Stomach (tissue), 9 donors: Measurements from ENCODE around the gene EXOC3L2. TPM values are rescaled to one million over a fixed set of nuclear protein-coding genes. Genes with fewer than 3 reads are reported as not detected.

Experiments
- DNase-seq, 2 donors: peaks; one replicate each; pipeline versions ENCODE4 v3.0.0 to v3.0.0-alpha.2; 2013 to 2019
- H3K27ac ChIP-seq, 5 donors: fragments of 200-600 bp in 4 of 5; sonication (generic) in 4 of 5; one replicate each; pipeline ENCODE4 v1.5.1; 2013 to 2019; ENCODE audit warnings: mild to moderate bottlenecking in 1 of 5, moderate library complexity in 1 of 5
- H3K27me3 ChIP-seq, 3 donors: fragments of 200-600 bp; sonication (generic); one replicate each; pipeline ENCODE4 v1.5.1; 2017 to 2019; ENCODE audit warnings: mixed run types in 1 of 3
- H3K36me3 ChIP-seq, 4 donors: fragments of 200-600 bp; sonication (generic); 1 replicate in 3 of 4; 2 replicates in 1 of 4; pipeline ENCODE4 v1.5.1; 2016 to 2019
- H3K4me1 ChIP-seq, 4 donors: fragments of 200-600 bp; sonication (generic); one replicate each; pipeline ENCODE4 v1.5.1; 2016 to 2019
- H3K4me3 ChIP-seq, 4 donors: fragments of 200-600 bp; sonication (generic) in 3 of 4; one replicate each; pipeline ENCODE4 v1.5.1; 2016 to 2019; ENCODE audit warnings: mild to moderate bottlenecking in 1 of 4
- H3K9me3 ChIP-seq, 4 donors: fragments of 200-600 bp; sonication (generic); one replicate each; pipeline ENCODE4 v1.5.1; 2016 to 2019
- CTCF ChIP-seq, 7 experiments: fragments of 450-650 bp in 4 of 7; fragments of 200-600 bp in 3 of 7; sonication (generic) in 3 of 7; IDR thresholded peaks; one replicate each; pipeline ENCODE4 v1.5.1; 2016 to 2019; ENCODE audit warnings: antibody characterized with exemption in 7 of 7, control low read depth in 2 of 7, mild to moderate bottlenecking in 1 of 7
- EP300 ChIP-seq: sonication (generic); formaldehyde crosslinking; IDR thresholded peaks from one replicate; pipeline ENCODE4 v1.6.1; 2017; ENCODE audit warnings: antibody characterized with exemption
- POLR2A ChIP-seq, 4 donors: fragments of 450-650 bp; IDR thresholded peaks; one replicate each; pipeline ENCODE4 v1.6.1; 2016; ENCODE audit warnings: antibody characterized with exemption in 4 of 4, control low read depth in 2 of 4, mild to moderate bottlenecking in 1 of 4, moderate library complexity in 1 of 4
- POLR2AphosphoS5 ChIP-seq, 3 donors: sonication (generic); formaldehyde crosslinking; IDR thresholded peaks; one replicate each; pipeline ENCODE4 v1.6.1; 2016; ENCODE audit warnings: antibody characterized with exemption in 3 of 3
- WGBS, 5 donors: extraction: QIAGEN DNeasy Blood & Tissue Kit in 3 of 5; methylation state at CpG; one replicate each; pipeline versions ENCODE4 v1.1.5 to v1.1.7; 2013 to 2018; 5-methylcytosine and 5-hydroxymethylcytosine counted together
- intact Hi-C: fragments of 100-400 bp; cut with DNase I; formaldehyde crosslinking; loops from one replicate; pipeline ENCODE4 v1.15.1; 2023; ENCODE audit warnings: low total_unique reads
- polyA plus RNA-seq, 3 donors: library from polyadenylated mRNA; stranded (reverse); fragments of 200-250 nt; gene quantifications; one replicate each; pipeline ENCODE4 v1.2.3, GENCODE V29; 2013
- total RNA-seq, 5 donors: library from RNA; depleted of rRNA; stranded (reverse); fragments of >200 nt; gene quantifications; one replicate each; pipeline versions ENCODE4 v1.1.0 to v1.2.3, GENCODE V29; 2014 to 2016
- donor health status: healthy with polysubstance abuse.
- donor health status: Bipolar disorder and iron deficiency.
- donor health status: healthy.

Gene EXOC3L2
- total and polyA plus RNA-seq, 8 donors, result 0.72 to 20.6 (median 1.3) TPM; not detected in 1

GRCh38 chr19:45255611-45256157 lies 10.5 kb upstream of the EXOC3L2 start:
- no peak overlapping the region for H3K27ac ChIP-seq
- DNase-seq, result no peak
- intact Hi-C loops, result no loop called here
- H3K36me3 ChIP-seq, result peaks cover 0 to 16% (median 13%) of the 10 kb centered on the region in 4 donors
- H3K4me3 ChIP-seq, result no peak overlapping the region
- no peaks in the 10 kb centered on the region for H3K27me3 ChIP-seq
- TF ChIP-seq CTCF (IDR thresholded peaks at IDR 0.05) (no peak), EP300 (no peak), POLR2AphosphoS5 (IDR thresholded peaks at IDR 0.05) (no peak), POLR2A (IDR thresholded peaks at IDR 0.05) (no peak)
- H3K9me3 ChIP-seq, result no peaks in the 10 kb centered on the region
- peaks cover 25 to 35% (median 32%) of the 10 kb centered on the region in 4 donors for H3K4me1 ChIP-seq
- 86 to 92% (median 88%) methylated on average over 9 of the region's 9 CpGs for WGBS, 5 donors

DNA sequence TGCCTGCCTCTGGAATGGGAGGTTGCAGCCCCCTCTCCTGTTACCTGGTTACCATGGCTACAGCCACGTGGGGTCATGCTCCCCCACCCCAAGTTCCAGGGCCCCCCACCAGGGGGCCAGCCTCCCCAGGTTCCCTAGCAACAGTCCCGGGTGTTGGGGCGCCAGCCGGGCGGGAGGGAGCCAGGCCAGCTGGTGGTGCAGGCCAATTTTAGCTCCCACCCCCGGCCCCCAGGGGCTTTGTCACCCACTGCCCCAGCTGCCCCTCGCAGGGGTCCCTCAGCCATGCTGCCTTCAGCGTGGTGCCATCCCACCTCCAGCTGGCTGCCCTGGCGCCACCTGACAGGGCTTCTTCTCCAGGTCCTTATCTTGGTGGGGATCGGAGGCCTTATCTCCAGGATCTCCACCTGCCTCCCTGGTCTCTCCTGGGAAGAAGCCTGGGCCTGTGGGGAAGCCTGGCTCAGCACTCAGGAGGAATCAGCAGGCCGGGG lies 8.9 kb upstream of the EXOC3L2 start:
- intact Hi-C loops, result no loop called here
- Histone ChIP-seq H3K27me3 (no peaks in the 10 kb centered on the region), H3K4me1 (peaks cover 31 to 42% (median 39%) of the 10 kb centered on the region in 4 donors), H3K4me3 (peak overlapping the region in 1 of 4 donors; percentile 13), H3K9me3 (no peaks in the 10 kb centered on the region), H3K27ac (no peak overlapping the region), H3K36me3 (peaks cover 0 to 7% (median 4%) of the 10 kb centered on the region in 4 donors)
- 0 to 73% (median 69%) methylated on average over 1 to 11 of the region's 11 CpGs for WGBS, 5 donors
- TF ChIP-seq EP300, result no peak
- no peak for TF ChIP-seq POLR2A (IDR thresholded peaks at IDR 0.05)
- TF ChIP-seq POLR2AphosphoS5 (IDR thresholded peaks at IDR 0.05), result no peak
- no peak for TF ChIP-seq CTCF (IDR thresholded peaks at IDR 0.05)
- DNase-seq, result no peak

DNA sequence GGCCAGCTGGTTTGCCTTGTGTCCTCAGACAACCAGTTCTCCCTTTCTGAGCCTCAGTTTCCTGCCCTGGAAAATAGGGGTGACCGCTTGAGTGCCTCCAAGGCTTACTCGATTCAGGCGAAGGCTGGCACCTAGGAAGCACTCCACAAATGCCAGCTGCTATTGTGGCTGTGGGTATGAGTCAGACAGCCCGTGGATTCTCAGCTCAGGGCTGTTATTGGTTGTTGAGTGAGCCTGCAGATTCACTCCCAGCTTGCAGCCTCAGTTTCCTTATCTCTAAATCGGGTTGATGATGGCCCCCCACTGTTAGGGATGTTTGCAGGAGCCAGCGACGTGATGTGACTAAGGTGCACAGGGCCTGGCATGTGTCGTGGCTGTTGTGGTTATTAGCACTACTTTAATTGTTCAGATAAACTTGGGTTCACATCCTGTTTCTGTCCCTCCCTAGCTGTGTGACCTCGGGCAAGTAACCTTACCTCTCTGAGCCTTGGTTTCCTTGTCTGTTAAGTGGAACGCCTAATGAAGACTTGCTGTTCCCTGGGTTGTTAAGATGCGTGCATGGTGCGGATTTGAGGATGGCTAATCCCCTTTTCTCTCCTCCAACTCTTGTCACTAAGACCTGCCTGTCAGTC lies 8.3 kb upstream of the EXOC3L2 start:
- Histone ChIP-seq H3K27me3 (no peaks in the 10 kb centered on the region), H3K4me1 (peaks cover 31 to 48% (median 43%) of the 10 kb centered on the region in 4 donors), H3K9me3 (no peaks in the 10 kb centered on the region), H3K4me3 (peak overlapping the region in 1 of 4 donors; percentile 13), H3K36me3 (peaks cover 0 to 2% (median 0%) of the 10 kb centered on the region in 4 donors), H3K27ac (no peak overlapping the region)
- DNase-seq, result no peak
- TF ChIP-seq CTCF (IDR thresholded peaks at IDR 0.05), result no peak
- intact Hi-C loops, result no loop called here
- WGBS, 5 donors, result 60 to 78% (median 63%) methylated on average over 10 to 12 of the region's 12 CpGs

DNA sequence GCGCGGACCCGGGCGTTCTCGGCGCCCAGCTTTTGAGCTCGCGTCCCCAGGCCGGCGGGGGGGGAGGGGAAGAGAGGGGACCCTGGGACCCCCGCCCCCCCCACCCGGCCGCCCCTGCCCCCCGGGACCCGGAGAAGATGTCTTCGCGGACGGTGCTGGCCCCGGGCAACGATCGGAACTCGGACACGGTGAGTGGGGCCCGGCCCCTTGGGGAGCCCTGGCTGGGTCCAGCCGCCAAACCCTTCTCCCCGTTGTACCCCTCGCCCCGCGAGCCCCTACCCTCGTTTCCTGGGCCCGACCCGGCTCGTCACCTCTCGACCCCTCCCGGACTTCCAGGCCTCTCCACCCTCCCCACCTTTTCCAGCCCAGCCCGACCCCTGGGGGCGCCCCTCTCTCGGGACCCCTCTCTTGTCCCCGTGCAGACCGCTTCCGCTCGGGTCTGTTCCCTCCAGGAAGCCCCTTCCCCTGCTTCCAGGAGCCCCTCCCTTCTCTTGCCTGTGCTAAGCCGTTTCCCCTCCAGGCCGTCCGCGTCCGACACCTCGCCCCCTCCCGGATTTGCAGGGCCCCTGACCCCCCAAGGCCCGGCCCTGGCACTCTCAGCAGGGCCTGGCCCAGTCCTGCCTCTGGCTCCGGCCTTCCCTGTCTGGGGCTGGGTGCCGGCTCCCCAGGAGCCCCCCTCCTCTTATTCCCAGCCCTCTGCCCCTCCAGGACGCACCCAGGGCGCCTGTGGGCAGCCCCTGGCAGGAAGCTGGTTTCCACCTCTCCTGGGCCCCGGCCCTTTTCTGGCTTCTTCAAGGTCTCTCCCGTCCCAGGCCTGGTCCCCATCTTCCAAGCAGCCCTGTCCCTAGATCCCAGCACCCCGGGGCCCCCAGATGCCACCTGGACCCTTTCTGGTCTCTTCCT lies 6.5 kb upstream of the EXOC3L2 start:
- H3K36me3 ChIP-seq, result no peaks in the 10 kb centered on the region
- 1 to 2% (median 1%) methylated on average over 24 to 53 of the region's 57 CpGs for WGBS, 5 donors
- DNase-seq, result peak in 1 of 2 donors; percentile 64

More for the DNA sequence above, 6.5 kb upstream of the EXOC3L2 start:
- Histone ChIP-seq H3K9me3 (no peaks in the 10 kb centered on the region), H3K27ac (peak overlapping the region; percentile 14 to 92 (median 84)), H3K4me3 (peak overlapping the region; percentile 87 to 96 (median 94)), H3K27me3 (no peaks in the 10 kb centered on the region), H3K4me1 (peaks cover 31 to 53% (median 47%) of the 10 kb centered on the region in 4 donors)
- intact Hi-C loops, result no loop called here
- TF ChIP-seq CTCF (IDR thresholded peaks at IDR 0.05) (no peak), POLR2A (IDR thresholded peaks at IDR 0.05) (no peak), POLR2AphosphoS5 (IDR thresholded peaks at IDR 0.05) (no peak)
